HUES64 (cell line): ENCODE measurements around the gene DBF4B. TPM values are rescaled to one million over a fixed set of nuclear protein-coding genes. Genes with fewer than 3 reads are reported as not detected.
"Not testable (repeated sequence)": the region's sequence is repeated elsewhere in the genome, so short reads cannot be mapped to it uniquely, and the experiment has no call there.

Source experiments
- H3K27ac ChIP-seq: 2 replicates; pipeline ENCODE4 v1.7.0; 2013; ENCODE audit warnings: low read depth, low read length, inconsistent platforms
- H3K27me3 ChIP-seq: 2 replicates; pipeline ENCODE4 v1.6.1; 2013; ENCODE audit warnings: mild to moderate bottlenecking, low read length; ENCODE audit not compliant: insufficient read depth
- H3K36me3 ChIP-seq: 2 replicates; pipeline ENCODE4 v1.6.1; 2013; ENCODE audit warnings: mild to moderate bottlenecking, low read length; ENCODE audit not compliant: insufficient read depth
- H3K4me1 ChIP-seq: 2 replicates; pipeline ENCODE4 v1.6.1; 2013; ENCODE audit warnings: mild to moderate bottlenecking, low read length, moderate library complexity; ENCODE audit not compliant: insufficient read depth
- H3K4me3 ChIP-seq: 2 replicates; pipeline ENCODE4 v1.5.1; 2013; ENCODE audit warnings: mild to moderate bottlenecking, low read length, moderate library complexity
- H3K9ac ChIP-seq: 2 replicates; pipeline ENCODE4 v1.6.1; 2013; ENCODE audit warnings: mild to moderate bottlenecking, low read depth, low read length
- H3K9me3 ChIP-seq: 2 replicates; pipeline ENCODE4 v1.6.1; 2013; ENCODE audit warnings: low read depth, low read length; ENCODE audit not compliant: insufficient read depth
- WGBS: fragments of 150-250, 120-280 bp; methylation state at CpG from one replicate; pipeline ENCODE4 v1.1.7; 2013; ENCODE audit warnings: missing lambda C conversion rate; 5-methylcytosine and 5-hydroxymethylcytosine counted together
- polyA plus RNA-seq, 2 experiments: library from polyadenylated mRNA; stranded (reverse); fragments of 50-300 nt; gene quantifications; one replicate each; pipeline ENCODE4 v1.2.3, GENCODE V29; 2013

The DBF4B gene
- 14.2 TPM for polyA plus RNA-seq (2013, experiment 1 of 2)
- polyA plus RNA-seq (2013, experiment 2 of 2) = 15.9 TPM

GRCh38 chr17:44708401-44709263 lies at the start of gene DBF4B:
TSS of gene DBF4B (plus strand) at chr17:44708665. CDS start at chr17:44708821, 156 bp downstream.
- peaks cover 3% of the 10 kb centered on the region; the same call in 1 of the 2 replicates for H3K36me3 ChIP-seq
- H3K4me3 ChIP-seq = peak within 1 kb of the TSS; percentile 95
- no peaks in the 10 kb centered on the region for H3K9me3 ChIP-seq
- H3K27ac ChIP-seq = peak within 1 kb of the TSS; percentile 94
- no peaks in the 10 kb centered on the region for H3K27me3 ChIP-seq
- WGBS = under 1% methylated on average over 52 of the region's 52 CpGs
- H3K9ac ChIP-seq = peak within 1 kb of the TSS; percentile 90
- peaks cover 5% of the 10 kb centered on the region; the same call in 1 of the 2 replicates for H3K4me1 ChIP-seq

GRCh38 chr17:44661835-44662234 lies 46.6 kb upstream of the DBF4B start:
- 100% methylated on average over 1 of the region's 2 CpGs for WGBS
- H3K27me3 ChIP-seq = peaks cover 11% of the 10 kb centered on the region
- no peak overlapping the region for H3K9ac ChIP-seq
- H3K4me1 ChIP-seq = no peaks in the 10 kb centered on the region
- no peaks in the 10 kb centered on the region for H3K9me3 ChIP-seq
- no peak overlapping the region for H3K27ac ChIP-seq
- H3K4me3 ChIP-seq = no peak overlapping the region
- H3K36me3 ChIP-seq = no peaks in the 10 kb centered on the region

GRCh38 chr17:44663095-44663494 lies 45.4 kb upstream of the DBF4B start:
- no peaks in the 10 kb centered on the region for H3K4me1 ChIP-seq
- H3K27me3 ChIP-seq = no peaks in the 10 kb centered on the region; the same call in 1 of the 2 replicates
- no peak overlapping the region for H3K4me3 ChIP-seq
- H3K27ac ChIP-seq = no peak overlapping the region
- H3K9ac ChIP-seq = no peak overlapping the region
- 80% methylated on average over 1 of the region's 1 CpG for WGBS
- no peaks in the 10 kb centered on the region for H3K36me3 ChIP-seq
- H3K9me3 ChIP-seq = no peaks in the 10 kb centered on the region

- Histone ChIP-seq H3K4me3 (no peak overlapping the region), H3K27me3 (no peaks in the 10 kb centered on the region), H3K36me3 (no peaks in the 10 kb centered on the region), H3K9ac (no peak overlapping the region), H3K27ac (no peak overlapping the region), H3K9me3 (no peaks in the 10 kb centered on the region), H3K4me1 (no peaks in the 10 kb centered on the region)
- 80% methylated on average over 1 of the region's 1 CpG for WGBS
These were observed 43.6 kb upstream of the DBF4B start for GRCh38 chr17:44664867-44665266.

- no CpG with 5 or more reads among the region's 1 CpG for WGBS
- no peaks in the 10 kb centered on the region for H3K9me3 ChIP-seq
- H3K4me1 ChIP-seq = no peaks in the 10 kb centered on the region
- H3K36me3 ChIP-seq = no peaks in the 10 kb centered on the region
- no peaks in the 10 kb centered on the region for H3K27me3 ChIP-seq
- H3K27ac ChIP-seq = no peak overlapping the region
- no peak overlapping the region for H3K4me3 ChIP-seq
- H3K9ac ChIP-seq = no peak overlapping the region
These were observed 42.5 kb upstream of the DBF4B start for GRCh38 chr17:44666006-44666405.

- no peak overlapping the region for H3K27ac ChIP-seq
- no peaks in the 10 kb centered on the region for H3K9me3 ChIP-seq
- H3K4me1 ChIP-seq = no peaks in the 10 kb centered on the region
- H3K9ac ChIP-seq = no peak overlapping the region
- peaks cover 7% of the 10 kb centered on the region for H3K36me3 ChIP-seq
- no peaks in the 10 kb centered on the region for H3K27me3 ChIP-seq
- H3K4me3 ChIP-seq = no peak overlapping the region
These were observed 35.9 kb upstream of the DBF4B start for GRCh38 chr17:44672479-44673093.

GRCh38 chr17:44673893-44674292 lies 34.6 kb upstream of the DBF4B start:
- Histone ChIP-seq H3K9me3 (no peaks in the 10 kb centered on the region), H3K27me3 (no peaks in the 10 kb centered on the region), H3K9ac (no peak overlapping the region), H3K4me3 (no peak overlapping the region), H3K27ac (no peak overlapping the region), H3K4me1 (no peaks in the 10 kb centered on the region), H3K36me3 (peaks cover 19% of the 10 kb centered on the region)
- 96% methylated on average over 2 of the region's 2 CpGs for WGBS

GRCh38 chr17:44677136-44677535 lies 31.3 kb upstream of the DBF4B start:
- H3K27ac ChIP-seq = no peak overlapping the region
- no peaks in the 10 kb centered on the region for H3K4me1 ChIP-seq
- peaks cover 45% of the 10 kb centered on the region for H3K36me3 ChIP-seq
- WGBS = 85% methylated on average over 1 of the region's 2 CpGs
- no peak overlapping the region for H3K9ac ChIP-seq
- H3K9me3 ChIP-seq = no peaks in the 10 kb centered on the region
- no peaks in the 10 kb centered on the region for H3K27me3 ChIP-seq
- no peak overlapping the region for H3K4me3 ChIP-seq

GRCh38 chr17:44683303-44683702 lies 25.2 kb upstream of the DBF4B start:
- not testable (repeated sequence) for H3K4me3 ChIP-seq, H3K9ac ChIP-seq, H3K4me1 ChIP-seq, H3K9me3 ChIP-seq, H3K27ac ChIP-seq, H3K27me3 ChIP-seq
- H3K36me3 ChIP-seq = peaks cover 61% of the 10 kb centered on the region
- 94% methylated on average over 4 of the region's 4 CpGs for WGBS

- Histone ChIP-seq H3K9me3 (no peaks in the 10 kb centered on the region), H3K36me3 (peaks cover 26% of the 10 kb centered on the region), H3K4me3 (no peak overlapping the region), H3K27ac (no peak overlapping the region), H3K27me3 (no peaks in the 10 kb centered on the region), H3K9ac (no peak overlapping the region), H3K4me1 (no peaks in the 10 kb centered on the region; the same call in 1 of the 2 replicates)
- 100% methylated on average over 1 of the region's 1 CpG for WGBS
These were observed 20.7 kb upstream of the DBF4B start for GRCh38 chr17:44687756-44688155.

GRCh38 chr17:44688200-44688599 lies 20.3 kb upstream of the DBF4B start:
- Histone ChIP-seq H3K9ac (no peak overlapping the region), H3K27me3 (no peaks in the 10 kb centered on the region), H3K4me1 (no peaks in the 10 kb centered on the region; the same call in 1 of the 2 replicates), H3K36me3 (peaks cover 22% of the 10 kb centered on the region), H3K27ac (no peak overlapping the region), H3K4me3 (peak overlapping the region; percentile 88), H3K9me3 (no peaks in the 10 kb centered on the region)
- WGBS = 95% methylated on average over 2 of the region's 2 CpGs
